Measurements from ENCODE around the gene PRR35. TPM values are rescaled to one million over a fixed set of nuclear protein-coding genes. Genes with fewer than 3 reads are reported as not detected.

Gene PRR35
- total and polyA plus RNA-seq, 3 donors from 2014 or later: 1.7 to 7.2 (median 5.0) TPM

DNA sequence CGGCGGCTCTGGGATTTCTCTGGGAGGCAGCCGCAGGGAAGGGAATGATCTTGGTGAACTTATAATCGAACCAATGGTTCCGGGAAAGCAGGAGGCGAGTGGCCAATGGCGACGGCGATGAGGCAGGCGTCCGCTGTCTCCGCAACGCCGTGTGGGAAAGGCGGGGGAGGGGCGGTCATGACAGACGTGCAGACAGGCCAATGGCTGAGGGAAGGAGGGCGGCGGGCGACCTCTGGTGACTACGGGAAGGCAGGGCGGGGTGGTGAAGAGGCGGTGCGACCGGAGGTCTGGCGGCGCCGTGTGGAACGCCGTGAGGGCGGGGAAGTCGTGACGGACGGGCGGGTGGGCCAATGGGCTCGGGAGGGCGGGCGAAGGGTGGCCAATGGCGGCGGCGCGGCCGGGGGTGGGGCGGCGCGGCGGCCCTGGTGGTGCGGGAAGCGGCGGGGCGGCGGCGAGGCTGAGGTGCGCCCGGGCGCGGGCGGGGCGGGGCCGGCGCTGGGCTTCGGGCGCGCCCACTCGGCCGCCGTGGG, 29.5 kb downstream of the PRR35 start, which contains the start of gene RAB40C:
Gene RAB40C, plus strand, starts transcription at position 409 of the 530 bp plus-strand sequence. CDS start 226 bp downstream, outside the sequence.
- no peak for TF ChIP-seq POLR2A (IDR thresholded peaks at IDR 0.05)
- TF ChIP-seq, protein P1, sequence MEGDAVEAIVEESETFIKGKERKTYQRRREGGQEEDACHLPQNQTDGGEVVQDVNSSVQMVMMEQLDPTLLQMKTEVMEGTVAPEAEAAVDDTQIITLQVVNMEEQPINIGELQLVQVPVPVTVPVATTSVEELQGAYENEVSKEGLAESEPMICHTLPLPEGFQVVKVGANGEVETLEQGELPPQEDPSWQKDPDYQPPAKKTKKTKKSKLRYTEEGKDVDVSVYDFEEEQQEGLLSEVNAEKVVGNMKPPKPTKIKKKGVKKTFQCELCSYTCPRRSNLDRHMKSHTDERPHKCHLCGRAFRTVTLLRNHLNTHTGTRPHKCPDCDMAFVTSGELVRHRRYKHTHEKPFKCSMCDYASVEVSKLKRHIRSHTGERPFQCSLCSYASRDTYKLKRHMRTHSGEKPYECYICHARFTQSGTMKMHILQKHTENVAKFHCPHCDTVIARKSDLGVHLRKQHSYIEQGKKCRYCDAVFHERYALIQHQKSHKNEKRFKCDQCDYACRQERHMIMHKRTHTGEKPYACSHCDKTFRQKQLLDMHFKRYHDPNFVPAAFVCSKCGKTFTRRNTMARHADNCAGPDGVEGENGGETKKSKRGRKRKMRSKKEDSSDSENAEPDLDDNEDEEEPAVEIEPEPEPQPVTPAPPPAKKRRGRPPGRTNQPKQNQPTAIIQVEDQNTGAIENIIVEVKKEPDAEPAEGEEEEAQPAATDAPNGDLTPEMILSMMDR (IDR thresholded peaks at IDR 0.05): no peak
- peaks cover 33% of the 10 kb centered on the region for H3K4me1 ChIP-seq
- peak; percentile 99 for DNase-seq
- intact Hi-C loops (cut with DNase I; ENCODE audit: low total_unique reads): loop anchor here (10.0 kb wide), 2 partner anchors 45 to 75 kb away; partner anchors contain the start of genes METTL26, RHOT2 and WFIKKN1
- H3K36me3 ChIP-seq (ENCODE audit: low read depth, missing control alignments): no peaks in the 10 kb centered on the region
- H3K27ac ChIP-seq: peak within 1 kb of the TSS; percentile 96 to 98
- H3K27me3 ChIP-seq: no peaks in the 10 kb centered on the region
- WGBS, 2 donors: 0 to 1% methylated on average over 36 to 53 of the region's 67 CpGs
- no peaks in the 10 kb centered on the region for H3K9me3 ChIP-seq
- H3K4me3 ChIP-seq: peak within 1 kb of the TSS; percentile 84 to 86

- no peak for DNase-seq
Observed at GRCh38 chr16:590188-590814, 30.1 kb downstream of the PRR35 start.

DNA sequence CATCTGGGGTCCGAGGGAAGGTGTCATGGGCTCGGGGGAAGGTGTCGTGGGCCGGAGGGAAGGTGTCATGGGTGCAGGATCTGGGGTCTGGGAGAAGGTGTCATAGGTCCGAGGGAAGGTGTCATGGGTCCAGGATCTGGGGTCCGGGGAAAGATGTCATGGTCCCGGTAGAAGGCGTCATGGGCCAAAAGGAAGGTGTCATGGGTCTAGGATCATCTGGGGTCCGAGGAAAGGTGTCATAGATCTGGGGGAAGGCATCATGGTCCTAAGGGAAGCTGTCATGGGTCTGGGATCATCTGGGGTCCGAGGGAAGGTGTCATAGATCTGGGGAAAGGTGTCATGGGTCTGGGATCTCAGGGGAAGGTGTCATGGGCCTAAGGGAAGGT, 30.6 kb downstream of the PRR35 start:
- H3K27me3 ChIP-seq: no peaks in the 10 kb centered on the region
- WGBS, 2 donors: 32 to 38% methylated on average over 10 of the region's 10 CpGs
- intact Hi-C loops (cut with DNase I; ENCODE audit: low total_unique reads): no loop called here
- no peak for DNase-seq
- peak overlapping the region; percentile 75 to 81 for H3K4me3 ChIP-seq
- H3K36me3 ChIP-seq (ENCODE audit: low read depth, missing control alignments): no peaks in the 10 kb centered on the region
- H3K4me1 ChIP-seq: peaks cover 33% of the 10 kb centered on the region
- no peak for TF ChIP-seq POLR2A (IDR thresholded peaks at IDR 0.05)
- TF ChIP-seq, protein P1 (IDR thresholded peaks at IDR 0.05): no peak
- H3K27ac ChIP-seq: peak overlapping the region in 1 of 2 donors; percentile 2
- H3K9me3 ChIP-seq: no peaks in the 10 kb centered on the region

More at GRCh38 chr16:590188-590814, 30.1 kb downstream of the PRR35 start:
- H3K4me1 ChIP-seq: peaks cover 33% of the 10 kb centered on the region
- H3K27ac ChIP-seq: peak overlapping the region; percentile 2 to 74
- intact Hi-C loops (cut with DNase I; ENCODE audit: low total_unique reads): no loop called here
- H3K9me3 ChIP-seq: no peaks in the 10 kb centered on the region
- H3K36me3 ChIP-seq (ENCODE audit: low read depth, missing control alignments): no peaks in the 10 kb centered on the region
- TF ChIP-seq POLR2A (IDR thresholded peaks at IDR 0.05): no peak
- TF ChIP-seq, protein P1 (IDR thresholded peaks at IDR 0.05): no peak
- H3K4me3 ChIP-seq: peak overlapping the region; percentile 75 to 81
- 0% methylated on average over 8 to 64 of the region's 71 CpGs for WGBS, 2 donors
- no peaks in the 10 kb centered on the region for H3K27me3 ChIP-seq

GRCh38 chr16:591231-591630, 31.0 kb downstream of the PRR35 start:
- no peaks in the 10 kb centered on the region for H3K36me3 ChIP-seq (ENCODE audit: low read depth, missing control alignments)
- intact Hi-C loops (cut with DNase I; ENCODE audit: low total_unique reads): no loop called here
- no peak for DNase-seq
- no peak overlapping the region for H3K27ac ChIP-seq
- H3K9me3 ChIP-seq: no peaks in the 10 kb centered on the region
- H3K4me3 ChIP-seq: no peak overlapping the region
- no peaks in the 10 kb centered on the region for H3K27me3 ChIP-seq
- WGBS, 2 donors: 64 to 78% methylated on average over 8 of the region's 8 CpGs
- no peak for TF ChIP-seq POLR2A (IDR thresholded peaks at IDR 0.05)
- TF ChIP-seq, protein P1 (IDR thresholded peaks at IDR 0.05): no peak
- peaks cover 33% of the 10 kb centered on the region for H3K4me1 ChIP-seq
